ENCODE measurements around the gene DMRT1.

DNA sequence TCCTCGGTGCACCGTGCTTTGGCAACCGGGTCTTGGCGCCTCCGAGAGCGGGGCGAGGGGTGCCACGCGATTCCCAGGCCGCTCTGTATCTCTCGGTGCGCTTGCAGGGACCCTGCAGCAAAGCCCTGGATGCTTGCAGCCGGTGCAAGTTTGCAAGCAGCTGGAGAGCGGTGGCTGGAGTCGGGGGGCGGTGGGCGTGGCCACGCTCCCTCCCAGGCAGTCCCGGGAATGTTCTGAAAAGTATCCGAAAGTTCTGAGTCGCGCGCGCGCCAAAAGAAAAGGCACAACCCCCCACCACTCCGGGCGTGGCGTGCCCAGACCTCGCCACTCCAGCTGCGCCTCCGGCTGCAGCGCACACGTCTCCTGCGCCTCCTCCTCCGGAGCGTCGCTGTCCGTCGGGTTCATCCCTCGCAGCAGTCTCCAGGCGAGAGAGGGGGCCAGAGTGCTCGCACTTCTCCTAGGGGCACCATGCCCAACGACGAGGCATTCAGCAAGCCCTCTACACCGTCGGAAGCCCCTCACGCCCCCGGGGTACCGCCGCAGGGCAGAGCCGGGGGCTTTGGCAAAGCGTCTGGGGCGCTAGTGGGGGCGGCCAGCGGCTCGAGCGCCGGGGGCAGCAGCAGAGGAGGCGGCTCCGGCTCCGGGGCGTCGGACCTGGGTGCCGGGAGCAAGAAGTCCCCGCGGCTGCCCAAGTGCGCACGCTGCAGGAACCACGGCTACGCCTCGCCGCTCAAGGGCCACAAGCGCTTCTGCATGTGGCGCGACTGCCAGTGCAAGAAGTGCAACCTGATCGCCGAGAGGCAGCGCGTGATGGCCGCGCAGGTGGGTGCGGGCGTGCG lies at the start of gene DMRT1:
- TF ChIP-seq, protein P1, sequence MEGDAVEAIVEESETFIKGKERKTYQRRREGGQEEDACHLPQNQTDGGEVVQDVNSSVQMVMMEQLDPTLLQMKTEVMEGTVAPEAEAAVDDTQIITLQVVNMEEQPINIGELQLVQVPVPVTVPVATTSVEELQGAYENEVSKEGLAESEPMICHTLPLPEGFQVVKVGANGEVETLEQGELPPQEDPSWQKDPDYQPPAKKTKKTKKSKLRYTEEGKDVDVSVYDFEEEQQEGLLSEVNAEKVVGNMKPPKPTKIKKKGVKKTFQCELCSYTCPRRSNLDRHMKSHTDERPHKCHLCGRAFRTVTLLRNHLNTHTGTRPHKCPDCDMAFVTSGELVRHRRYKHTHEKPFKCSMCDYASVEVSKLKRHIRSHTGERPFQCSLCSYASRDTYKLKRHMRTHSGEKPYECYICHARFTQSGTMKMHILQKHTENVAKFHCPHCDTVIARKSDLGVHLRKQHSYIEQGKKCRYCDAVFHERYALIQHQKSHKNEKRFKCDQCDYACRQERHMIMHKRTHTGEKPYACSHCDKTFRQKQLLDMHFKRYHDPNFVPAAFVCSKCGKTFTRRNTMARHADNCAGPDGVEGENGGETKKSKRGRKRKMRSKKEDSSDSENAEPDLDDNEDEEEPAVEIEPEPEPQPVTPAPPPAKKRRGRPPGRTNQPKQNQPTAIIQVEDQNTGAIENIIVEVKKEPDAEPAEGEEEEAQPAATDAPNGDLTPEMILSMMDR (IDR thresholded peaks at IDR 0.05): no peak
- no peak for TF ChIP-seq POLR2A (IDR thresholded peaks at IDR 0.05)

Data from upper lobe of left lung (tissue), 4 donors.